ENCODE results near the gene BAG3. TPM values are rescaled to one million over a fixed set of nuclear protein-coding genes. Genes with fewer than 3 reads are reported as not detected.

Gene BAG3
- total and polyA plus RNA-seq, 9 of the 15 experiments (the other 6 are each of a cell fraction or from before 2014, with no cell fraction given) = 2.6 to 27.4 (median 7.2) TPM

DNA sequence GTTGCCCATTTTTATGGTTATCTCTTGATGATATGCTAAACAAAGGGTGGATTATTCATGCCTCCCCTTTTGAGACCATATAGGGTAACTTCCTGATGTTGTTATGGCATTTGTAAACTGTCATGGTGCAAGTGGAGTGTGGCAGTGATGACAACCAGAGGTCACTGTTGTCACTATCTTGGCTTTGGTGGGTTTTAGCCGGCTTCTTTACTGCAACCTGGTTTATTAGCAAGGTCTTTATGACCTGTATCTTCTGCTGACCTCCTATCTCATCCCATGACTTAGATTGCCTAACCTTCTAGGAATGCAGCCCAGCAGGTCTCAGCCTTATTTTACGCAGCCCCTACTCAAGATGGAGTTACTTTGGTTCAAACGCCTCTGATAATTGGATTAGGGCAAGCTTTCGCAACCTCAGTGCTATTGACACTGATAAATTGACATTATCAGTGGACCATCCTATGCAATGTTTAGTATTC lies 36.9 kb downstream of the BAG3 start (continued):
- TF ChIP-seq MED1 (CRISPR knock-in tag; IDR thresholded peaks at IDR 0.05; ENCODE audit: borderline replicate concordance) = no peak
- no peak for TF ChIP-seq ZNF696 (CRISPR knock-in tag; conservative IDR thresholded peaks at IDR 0.05)
- TF ChIP-seq, protein P1, sequence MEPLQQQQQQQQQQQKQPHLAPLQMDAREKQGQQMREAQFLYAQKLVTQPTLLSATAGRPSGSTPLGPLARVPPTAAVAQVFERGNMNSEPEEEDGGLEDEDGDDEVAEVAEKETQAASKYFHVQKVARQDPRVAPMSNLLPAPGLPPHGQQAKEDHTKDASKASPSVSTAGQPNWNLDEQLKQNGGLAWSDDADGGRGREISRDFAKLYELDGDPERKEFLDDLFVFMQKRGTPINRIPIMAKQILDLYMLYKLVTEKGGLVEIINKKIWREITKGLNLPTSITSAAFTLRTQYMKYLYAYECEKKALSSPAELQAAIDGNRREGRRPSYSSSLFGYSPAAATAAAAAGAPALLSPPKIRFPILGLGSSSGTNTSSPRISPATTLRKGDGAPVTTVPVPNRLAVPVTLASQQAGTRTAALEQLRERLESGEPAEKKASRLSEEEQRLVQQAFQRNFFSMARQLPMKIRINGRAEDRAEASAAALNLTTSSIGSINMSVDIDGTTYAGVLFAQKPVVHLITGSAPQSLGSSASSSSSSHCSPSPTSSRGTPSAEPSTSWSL (CRISPR knock-in tag; IDR thresholded peaks at IDR 0.05; ENCODE audit: borderline replicate concordance) = no peak
- TF ChIP-seq, protein P2, sequence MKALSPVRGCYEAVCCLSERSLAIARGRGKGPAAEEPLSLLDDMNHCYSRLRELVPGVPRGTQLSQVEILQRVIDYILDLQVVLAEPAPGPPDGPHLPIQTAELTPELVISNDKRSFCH (CRISPR knock-in tag; IDR thresholded peaks at IDR 0.05) = no peak
- TF ChIP-seq, protein P2 (tag; IDR thresholded peaks at IDR 0.05) = peak; percentile 98
- TF ChIP-seq TGIF2 (CRISPR knock-in tag; IDR thresholded peaks at IDR 0.05) = no peak
- TF ChIP-seq, protein P3, sequence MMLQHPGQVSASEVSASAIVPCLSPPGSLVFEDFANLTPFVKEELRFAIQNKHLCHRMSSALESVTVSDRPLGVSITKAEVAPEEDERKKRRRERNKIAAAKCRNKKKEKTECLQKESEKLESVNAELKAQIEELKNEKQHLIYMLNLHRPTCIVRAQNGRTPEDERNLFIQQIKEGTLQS (IDR thresholded peaks at IDR 0.05) = no peak
- TF ChIP-seq, protein P3 (CRISPR knock-in tag; conservative IDR thresholded peaks at IDR 0.05) = no peak
- TF ChIP-seq FIP1L1 (IDR thresholded peaks at IDR 0.05; ENCODE audit: low read depth, low read length, poor library complexity, severe bottlenecking) = no peak
- TF ChIP-seq ZNF785 (CRISPR knock-in tag; IDR thresholded peaks at IDR 0.05) = no peak
- TF ChIP-seq NCOR1 (IDR thresholded peaks at IDR 0.05) = no peak
- no peak for TF ChIP-seq CREB1 (IDR thresholded peaks at IDR 0.05)
- TF ChIP-seq CREB1 (CRISPR knock-in tag; IDR thresholded peaks at IDR 0.05) = no peak
- no peak for TF ChIP-seq MYNN (IDR thresholded peaks at IDR 0.05)
- TF ChIP-seq MYNN (CRISPR knock-in tag; IDR thresholded peaks at IDR 0.05) = no peak
- TF ChIP-seq ZNF347 (CRISPR knock-in tag; IDR thresholded peaks at IDR 0.05; ENCODE audit: low read depth) = 0 out of 2 replicates have a peak, but pooled peaks have one; percentile 19
- TF ChIP-seq SIRT6 (IDR thresholded peaks at IDR 0.05; ENCODE audit: low read depth, low read length) = no peak
- no peak for TF ChIP-seq SIN3A (IDR thresholded peaks at IDR 0.05; ENCODE audit: borderline replicate concordance in 2 of 2, control insufficient read depth in 1 of 2, low read depth in 2 of 2, low read length in 2 of 2)
- no peak for TF ChIP-seq SAFB (IDR thresholded peaks at IDR 0.05; ENCODE audit: borderline replicate concordance, low read depth, low read length)
- TF ChIP-seq WHSC1 (IDR thresholded peaks at IDR 0.05; ENCODE audit: low read length) = no peak
- TF ChIP-seq MBD2 (IDR thresholded peaks at IDR 0.05; ENCODE audit: borderline replicate concordance, low read depth) = no peak
- TF ChIP-seq SP2 (IDR thresholded peaks at IDR 0.05; ENCODE audit: extremely low read depth, low read depth, low read length, poor library complexity, severe bottlenecking) = no peak
- no peak for TF ChIP-seq CBFA2T2 (conservative IDR thresholded peaks at IDR 0.05)
- no peak for TF ChIP-seq NRF1 (conservative IDR thresholded peaks at IDR 0.05 in 1 of 2, IDR thresholded peaks at IDR 0.05 in 1 of 2)
- no peak for TF ChIP-seq NBN (IDR thresholded peaks at IDR 0.05; ENCODE audit: low read depth)
